ENCODE data around the gene PCNX3. TPM values are rescaled to one million over a fixed set of nuclear protein-coding genes. Genes with fewer than 3 reads are reported as not detected.

Gene PCNX3
- total and polyA plus RNA-seq, 2 donors (not counting 3 experiments of a cell fraction or from before 2014, with no cell fraction given), result 42.6 to 53.9 TPM

GRCh38 chr11:65644837-65645236 is 29.3 kb downstream of the PCNX3 start:
- dilution Hi-C loops (cut with MboI; ENCODE audit: extremely low pct_ligation_motif_present, low sequenced_read_pairs) (no loop called here), intact Hi-C loops (cut with micrococcal nuclease) (no loop called here)
- Histone ChIP-seq H4K20me1 (replicated peaks; ENCODE audit: control insufficient read depth, extremely low read depth, insufficient read depth, low read length) (no peaks in the 10 kb centered on the region), H3K4me1 (ENCODE audit: control insufficient read depth, extremely low read depth, insufficient read depth, low read length) (peaks cover 32% of the 10 kb centered on the region), H3K27me3 (ENCODE audit: control insufficient read depth in 2 of 2, insufficient read depth in 2 of 2, low read length in 2 of 2) (no peaks in the 10 kb centered on the region), H3K36me3 (ENCODE audit: control insufficient read depth in 2 of 2, extremely low read depth in 1 of 2, insufficient read depth in 2 of 2, low read length in 2 of 2) (peaks cover 3 to 30% of the 10 kb centered on the region in 2 experiments), H3K79me2 (ENCODE audit: control insufficient read depth, insufficient read depth, low read length) (peaks cover 8% of the 10 kb centered on the region), H3K9ac (replicated peaks; ENCODE audit: extremely low read depth, insufficient read depth, low read length) (no peak overlapping the region), H3K9me3 (replicated peaks; ENCODE audit: control insufficient read depth, insufficient read depth, low read length) (no peaks in the 10 kb centered on the region), H2AFZ (ENCODE audit: low read depth, low read length) (no peak overlapping the region), H3K27ac (ENCODE audit: insufficient read depth, low read depth, low read length) (no peak overlapping the region), H3K4me2 (ENCODE audit: insufficient read depth, low read length) (no peak overlapping the region), H3K4me3 (replicated peaks in 1 of 3; ENCODE audit: insufficient read depth in 1 of 3, low read depth in 1 of 3, low read length in 3 of 3) (no peak overlapping the region), H3K9me1 (replicated peaks; ENCODE audit: control insufficient read depth, extremely low read depth, insufficient read depth, low read length) (no peaks in the 10 kb centered on the region)
- no TSS peak for BruUV-seq (replicated peaks)
- POLR2A ChIA-PET, result no interaction called here
- TF ChIP-seq GATA2 (IDR thresholded peaks at IDR 0.05; ENCODE audit: insufficient read depth, insufficient read length, low read depth, low read length) (no peak), POLR2AphosphoS5 (IDR thresholded peaks at IDR 0.05; ENCODE audit: insufficient read depth, low read depth, low read length) (no peak), MAX (IDR thresholded peaks at IDR 0.05; ENCODE audit: insufficient read depth, insufficient read length) (no peak), JUN (IDR thresholded peaks at IDR 0.05; ENCODE audit: borderline replicate concordance, insufficient read depth, insufficient read length, low read depth) (no peak), MYC (IDR thresholded peaks at IDR 0.05; ENCODE audit: low read depth, low read length) (no peak), POLR2A (IDR thresholded peaks at IDR 0.05; ENCODE audit: low read depth, low read length) (no peak), FOS (IDR thresholded peaks at IDR 0.05; ENCODE audit: borderline replicate concordance, insufficient read depth, low read length) (no peak), EZH2 (IDR thresholded peaks at IDR 0.05; ENCODE audit: borderline replicate concordance, low read depth, low read length, severe bottlenecking) (no peak)
- TF ChIP-seq, protein P1, sequence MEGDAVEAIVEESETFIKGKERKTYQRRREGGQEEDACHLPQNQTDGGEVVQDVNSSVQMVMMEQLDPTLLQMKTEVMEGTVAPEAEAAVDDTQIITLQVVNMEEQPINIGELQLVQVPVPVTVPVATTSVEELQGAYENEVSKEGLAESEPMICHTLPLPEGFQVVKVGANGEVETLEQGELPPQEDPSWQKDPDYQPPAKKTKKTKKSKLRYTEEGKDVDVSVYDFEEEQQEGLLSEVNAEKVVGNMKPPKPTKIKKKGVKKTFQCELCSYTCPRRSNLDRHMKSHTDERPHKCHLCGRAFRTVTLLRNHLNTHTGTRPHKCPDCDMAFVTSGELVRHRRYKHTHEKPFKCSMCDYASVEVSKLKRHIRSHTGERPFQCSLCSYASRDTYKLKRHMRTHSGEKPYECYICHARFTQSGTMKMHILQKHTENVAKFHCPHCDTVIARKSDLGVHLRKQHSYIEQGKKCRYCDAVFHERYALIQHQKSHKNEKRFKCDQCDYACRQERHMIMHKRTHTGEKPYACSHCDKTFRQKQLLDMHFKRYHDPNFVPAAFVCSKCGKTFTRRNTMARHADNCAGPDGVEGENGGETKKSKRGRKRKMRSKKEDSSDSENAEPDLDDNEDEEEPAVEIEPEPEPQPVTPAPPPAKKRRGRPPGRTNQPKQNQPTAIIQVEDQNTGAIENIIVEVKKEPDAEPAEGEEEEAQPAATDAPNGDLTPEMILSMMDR (IDR thresholded peaks at IDR 0.05; ENCODE audit: extremely low read depth in 1 of 2, insufficient read depth in 1 of 2, low read depth in 1 of 2, low read length in 2 of 2), result no peak
- FAIRE-seq (no peak), DNase-seq (ENCODE audit: low read depth, low spot score) (no peak)
- CTCF ChIA-PET, result interaction anchor here (0.6 kb wide), 1 partner anchor 66 kb away, joined by 3 read pairs; no protein-coding TSS in a partner anchor
